HTR-8/SVneo (cell line): ENCODE data around the gene IVL.

Experiments used
- DNase-seq: peaks from one replicate; pipeline ENCODE4 v3.0.0; 2011; ENCODE audit warnings: low spot score, mixed read lengths; ENCODE audit not compliant: insufficient read length
- FAIRE-seq: peaks from 2 replicates; lab custom pipeline; 2011; peaks lifted over from hg19 to GRCh38; lab: Jason Lieb, UNC

Gene IVL, protein sequence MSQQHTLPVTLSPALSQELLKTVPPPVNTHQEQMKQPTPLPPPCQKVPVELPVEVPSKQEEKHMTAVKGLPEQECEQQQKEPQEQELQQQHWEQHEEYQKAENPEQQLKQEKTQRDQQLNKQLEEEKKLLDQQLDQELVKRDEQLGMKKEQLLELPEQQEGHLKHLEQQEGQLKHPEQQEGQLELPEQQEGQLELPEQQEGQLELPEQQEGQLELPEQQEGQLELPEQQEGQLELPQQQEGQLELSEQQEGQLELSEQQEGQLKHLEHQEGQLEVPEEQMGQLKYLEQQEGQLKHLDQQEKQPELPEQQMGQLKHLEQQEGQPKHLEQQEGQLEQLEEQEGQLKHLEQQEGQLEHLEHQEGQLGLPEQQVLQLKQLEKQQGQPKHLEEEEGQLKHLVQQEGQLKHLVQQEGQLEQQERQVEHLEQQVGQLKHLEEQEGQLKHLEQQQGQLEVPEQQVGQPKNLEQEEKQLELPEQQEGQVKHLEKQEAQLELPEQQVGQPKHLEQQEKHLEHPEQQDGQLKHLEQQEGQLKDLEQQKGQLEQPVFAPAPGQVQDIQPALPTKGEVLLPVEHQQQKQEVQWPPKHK

DNA sequence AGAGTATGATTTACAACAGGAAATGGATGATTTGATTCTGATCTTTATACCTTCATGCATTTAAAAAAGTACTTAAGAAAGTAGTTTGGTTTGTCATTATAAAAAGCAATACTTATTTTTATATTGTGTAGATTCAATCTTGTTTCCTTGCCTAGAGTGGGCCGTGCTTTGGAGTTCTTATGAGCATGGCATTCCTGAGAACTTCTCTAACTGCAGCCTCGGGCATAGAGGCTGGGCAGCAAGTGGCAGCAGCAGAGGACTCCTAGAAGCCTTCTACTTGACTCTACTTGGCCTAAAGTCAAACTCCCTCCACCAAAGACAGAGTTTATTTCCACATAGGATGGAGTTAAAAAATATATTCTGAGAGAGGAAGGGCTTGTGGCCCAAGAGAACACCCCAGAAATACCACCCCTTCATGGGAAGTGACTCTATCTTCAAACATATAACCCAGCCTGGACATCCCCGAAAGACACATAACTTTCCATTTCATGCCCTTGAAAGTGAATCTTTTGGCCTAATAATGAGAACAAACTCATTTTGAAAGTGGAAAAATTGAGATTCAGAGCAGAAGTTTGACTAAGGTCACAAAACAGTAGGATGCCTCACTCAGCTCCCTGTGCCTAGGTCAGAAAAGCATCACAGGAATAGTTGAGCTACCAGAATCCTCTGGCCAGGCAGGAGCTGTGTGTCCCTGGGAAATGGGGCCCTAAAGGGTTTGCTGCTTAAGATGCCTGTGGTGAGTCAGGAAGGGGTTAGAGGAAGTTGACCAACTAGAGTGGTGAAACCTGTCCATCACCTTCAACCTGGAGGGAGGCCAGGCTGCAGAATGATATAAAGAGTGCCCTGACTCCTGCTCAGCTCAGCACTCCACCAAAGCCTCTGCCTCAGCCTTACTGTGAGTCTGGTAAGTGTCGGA, at the start of gene IVL:
Gene IVL (plus strand): TSS at position 861 of the 916 bp plus-strand sequence. CDS start 1,252 bp downstream, outside the sequence.
- DNase-seq = no peak
- no peak for FAIRE-seq

DNA sequence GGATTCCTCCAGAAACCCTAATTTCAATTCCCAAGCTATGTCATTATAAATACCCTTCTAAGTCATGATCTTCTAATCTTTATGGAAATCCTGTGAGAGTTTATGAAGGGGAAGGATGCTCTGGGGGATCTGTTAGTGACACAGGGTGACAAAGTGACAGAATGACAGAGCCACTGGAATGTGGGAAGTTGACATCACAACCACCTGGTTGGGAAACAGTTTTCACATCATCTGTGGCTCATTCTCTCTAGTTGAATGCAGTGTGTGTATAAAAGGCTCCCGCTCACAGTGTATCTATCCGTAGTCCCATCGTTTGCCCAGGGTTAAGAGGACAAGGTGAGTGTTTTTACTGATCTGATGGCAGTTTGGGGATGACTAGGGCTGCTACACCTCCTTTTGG, 48.6 kb upstream of the IVL start, which contains the start of gene LCE7A:
Gene LCE7A (plus strand): TSS at position 301 of the 400 bp plus-strand sequence. CDS start 702 bp downstream, outside the sequence.
- DNase-seq = no peak
- no peak for FAIRE-seq

DNA sequence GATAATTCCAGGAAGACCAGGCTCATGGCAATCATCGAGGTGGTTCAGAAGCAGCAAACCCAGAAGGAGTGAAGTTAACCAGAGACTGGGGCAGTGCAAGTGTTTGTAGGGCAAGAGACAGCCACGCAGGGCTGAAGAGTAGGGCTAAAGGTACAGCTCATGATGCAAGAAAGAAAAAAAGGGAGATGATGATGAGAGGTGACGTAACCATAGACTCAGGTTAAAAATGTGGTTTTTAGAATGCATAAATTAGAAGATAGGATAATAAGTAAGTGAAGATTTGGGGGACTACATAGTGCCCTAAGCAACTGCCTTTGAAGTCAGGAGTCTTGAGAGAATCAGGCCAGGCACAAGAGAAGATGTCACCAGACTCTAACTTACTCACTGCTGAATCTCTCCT, 48.2 kb upstream of the IVL start:
- DNase-seq (no peak), FAIRE-seq (no peak)

DNA sequence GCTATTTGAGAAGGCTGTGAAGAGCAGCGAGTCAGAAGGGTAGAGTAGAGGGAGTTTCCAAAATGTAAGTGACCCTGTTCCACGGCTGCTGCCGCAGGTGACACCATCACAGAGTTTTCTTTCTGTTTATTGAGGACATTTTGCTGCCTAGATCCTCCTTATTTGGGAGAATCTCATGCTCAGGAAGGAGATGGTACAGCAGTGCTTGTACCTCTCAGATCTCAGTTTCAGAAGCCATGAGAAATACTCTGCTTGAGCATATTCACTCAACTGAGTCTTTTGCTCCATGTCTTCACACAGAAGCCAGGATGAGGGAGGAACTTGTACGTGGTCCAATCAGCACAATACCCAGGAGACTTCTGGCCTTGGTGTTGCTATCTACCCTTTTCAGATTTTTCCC, 47.0 kb upstream of the IVL start:
- DNase-seq = no peak
- FAIRE-seq = no peak

DNA sequence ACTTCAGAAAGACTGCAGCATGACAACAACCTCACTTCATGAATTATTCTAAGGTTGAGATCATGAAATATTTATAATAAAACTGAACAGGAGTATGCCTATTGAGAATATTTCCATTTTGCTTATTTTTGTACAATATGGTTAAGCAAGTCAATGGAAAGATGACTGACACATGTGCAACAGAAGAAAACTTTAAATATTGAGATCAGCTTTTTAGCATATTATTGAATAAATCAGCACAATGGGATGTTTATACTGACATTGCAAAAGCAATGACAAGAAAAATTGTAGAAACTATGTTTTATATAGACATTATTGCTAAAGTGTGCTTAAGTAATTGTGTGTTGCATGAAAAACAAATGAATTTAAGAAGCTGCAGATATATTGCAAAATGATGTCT, 43.9 kb upstream of the IVL start:
- FAIRE-seq = no peak
- DNase-seq = no peak

DNA sequence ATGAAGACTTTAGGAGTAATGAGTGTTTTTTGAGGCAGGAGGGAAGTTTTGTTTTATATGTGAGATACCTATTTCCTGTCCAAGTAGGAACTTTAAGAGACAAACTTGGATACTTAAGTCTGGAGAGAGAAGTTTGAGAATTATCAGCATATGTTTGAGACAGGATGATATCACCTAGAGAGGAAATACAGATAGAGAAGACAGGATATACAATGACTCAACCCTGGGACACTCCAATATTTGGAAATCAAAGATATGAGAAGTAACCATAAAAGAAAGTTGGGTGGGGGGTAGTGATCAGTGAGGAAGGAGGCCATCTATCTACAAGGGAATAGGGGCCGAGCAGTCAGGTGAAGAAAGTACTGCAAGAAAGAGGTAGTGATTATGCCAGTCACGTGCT, 42.0 kb upstream of the IVL start:
- DNase-seq (no peak), FAIRE-seq (no peak)

DNA sequence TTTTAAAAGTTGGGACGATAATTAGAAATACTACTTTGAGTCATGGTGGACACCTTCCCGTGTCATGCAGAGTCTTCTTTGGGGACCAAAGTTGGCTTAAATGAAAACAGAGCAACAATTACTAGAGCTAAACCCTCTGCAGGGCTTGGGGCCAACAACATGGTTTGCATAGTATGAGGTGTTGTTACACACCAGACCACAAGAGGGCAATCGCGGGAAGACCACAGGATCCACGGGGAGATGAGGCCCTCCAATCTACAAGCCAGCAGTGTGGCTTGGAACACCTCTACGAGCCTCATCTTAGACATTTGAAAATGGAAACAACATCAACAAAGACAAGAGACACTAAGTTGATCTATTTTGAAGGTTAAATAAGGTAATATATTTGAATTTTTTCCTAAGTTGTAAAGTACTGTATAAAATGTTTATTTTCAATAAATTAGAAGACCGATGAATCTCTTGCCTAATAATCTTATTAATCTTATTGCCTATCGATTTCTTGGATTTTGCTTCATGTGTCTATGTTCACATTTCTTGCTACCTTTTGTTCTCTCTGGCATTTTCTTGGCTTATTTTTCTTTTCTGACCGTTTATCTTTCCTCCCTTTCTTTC, 38.4 kb upstream of the IVL start:
- DNase-seq (peak; percentile 36), FAIRE-seq (no peak)

DNA sequence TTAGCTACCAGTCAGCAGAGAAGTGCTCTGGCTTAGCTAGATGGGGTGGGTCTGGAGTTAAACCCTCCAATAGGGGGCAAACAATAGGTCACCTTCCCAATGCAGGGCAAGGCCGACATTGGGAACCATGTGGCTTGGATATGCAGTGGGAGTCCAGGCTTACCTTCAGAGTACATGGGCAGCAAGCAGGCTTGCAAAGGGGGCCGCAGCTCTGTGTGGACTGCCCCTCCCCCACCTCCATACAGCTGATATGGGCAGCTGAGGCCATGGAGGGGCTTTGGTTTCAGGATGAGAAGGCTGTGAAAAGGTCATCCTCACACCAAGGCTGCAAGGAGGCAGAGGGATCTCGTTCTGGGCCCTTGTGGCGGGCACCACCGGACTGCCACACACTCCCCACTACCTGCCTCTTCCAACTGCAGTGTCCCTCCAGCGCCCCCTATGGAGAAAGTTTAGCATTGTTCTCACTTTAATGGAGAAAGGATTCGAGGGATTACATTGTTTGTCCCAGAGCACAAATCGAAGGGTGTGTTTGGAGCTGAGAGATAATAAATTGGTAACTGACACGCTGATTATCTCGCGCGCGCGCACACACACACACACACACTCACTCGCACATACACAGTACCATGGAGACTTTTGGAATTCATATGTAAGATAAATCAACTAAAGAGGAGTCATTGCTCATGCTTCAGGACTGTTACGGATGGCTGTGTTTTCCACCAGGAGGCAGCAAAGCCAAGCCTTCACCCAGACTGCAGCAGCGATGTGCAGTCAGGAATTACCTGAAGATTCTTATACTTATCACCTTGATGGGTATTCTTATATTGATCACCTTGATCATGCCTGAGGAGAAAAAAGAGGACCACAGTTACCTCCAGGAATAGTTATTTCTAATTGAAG, 37.3 kb upstream of the IVL start:
- DNase-seq (peak; percentile 6), FAIRE-seq (no peak)

DNA sequence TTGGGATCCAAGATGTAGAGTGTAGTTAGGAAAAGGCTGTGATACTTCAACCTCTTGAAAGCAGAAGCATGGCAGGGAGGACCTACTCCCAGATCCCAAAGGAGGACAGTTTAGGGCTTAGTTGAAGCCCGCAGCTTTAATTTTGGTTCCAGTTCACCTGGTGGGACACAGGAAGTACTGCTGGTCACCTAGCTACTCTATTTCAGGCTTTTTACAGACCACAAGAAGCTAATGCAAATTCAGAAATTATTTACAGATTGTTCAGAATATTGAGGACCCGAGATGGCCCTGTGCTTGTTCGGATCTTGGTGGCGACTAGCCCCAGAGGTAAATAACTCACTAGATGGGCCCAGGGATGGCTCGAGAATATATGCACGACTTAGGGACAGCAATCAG, 36.6 kb upstream of the IVL start:
- FAIRE-seq (no peak), DNase-seq (no peak)

DNA sequence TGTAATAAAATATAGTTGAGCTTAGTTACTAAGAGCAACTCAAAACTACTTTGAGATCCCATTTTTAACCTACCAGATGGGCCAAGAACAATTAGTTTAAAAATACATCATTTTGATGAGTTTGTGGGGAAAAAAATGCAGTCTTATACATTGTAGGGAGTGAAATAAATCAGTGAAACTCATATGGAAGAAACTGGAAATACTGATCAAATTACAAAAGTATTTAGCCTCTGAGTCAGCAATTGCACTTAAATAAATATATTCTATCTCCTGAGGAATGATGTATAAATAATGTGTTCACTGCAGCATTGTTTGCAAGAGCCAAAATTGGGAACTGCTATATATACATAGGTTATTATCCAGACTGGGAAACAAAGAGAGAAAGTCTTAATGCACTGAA, 34.9 kb upstream of the IVL start:
- DNase-seq (no peak), FAIRE-seq (no peak)

DNA sequence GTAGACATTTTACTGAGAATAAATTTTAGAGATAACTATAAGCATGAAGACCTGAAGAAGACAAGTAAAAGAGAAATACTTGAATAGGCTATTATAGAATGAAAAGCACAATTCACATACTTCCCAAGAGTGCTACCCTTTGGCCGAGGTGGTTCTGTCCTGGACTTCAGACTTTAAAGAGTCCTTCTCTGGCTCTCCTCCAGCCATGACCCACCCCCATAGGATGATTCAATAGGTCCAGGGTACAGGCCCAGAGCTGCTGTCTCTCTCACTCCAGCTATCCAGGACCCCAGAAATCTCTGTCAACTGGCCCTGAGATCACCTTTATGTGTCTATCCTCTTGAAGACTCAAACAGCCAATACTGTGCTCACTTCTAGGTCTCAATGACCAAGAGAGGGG, 31.5 kb upstream of the IVL start:
- FAIRE-seq (no peak), DNase-seq (no peak)

DNA sequence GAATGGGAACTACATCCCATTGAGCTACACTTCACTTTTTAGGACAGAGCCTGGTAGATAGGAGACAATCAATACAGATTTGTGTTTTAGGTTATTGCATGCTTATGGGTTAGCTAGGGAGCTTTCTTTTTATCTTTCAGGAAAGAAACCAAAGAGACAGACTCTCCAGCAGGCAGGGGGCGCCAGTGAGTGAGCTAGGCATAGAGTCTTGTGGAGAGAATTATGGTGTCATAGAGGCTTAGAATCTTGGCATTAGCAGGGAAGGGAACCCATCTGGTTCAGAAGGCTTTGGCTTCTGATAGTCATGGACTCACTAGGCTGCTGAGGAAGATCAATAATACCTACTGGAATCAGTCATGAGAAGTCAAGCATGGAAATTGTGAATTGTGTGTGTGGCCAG, 30.3 kb upstream of the IVL start, which contains the start of gene SMCP:
Gene SMCP (plus strand): TSS at position 281 of the 400 bp plus-strand sequence. CDS start 6,101 bp downstream, outside the sequence.
- FAIRE-seq (no peak), DNase-seq (no peak)

DNA sequence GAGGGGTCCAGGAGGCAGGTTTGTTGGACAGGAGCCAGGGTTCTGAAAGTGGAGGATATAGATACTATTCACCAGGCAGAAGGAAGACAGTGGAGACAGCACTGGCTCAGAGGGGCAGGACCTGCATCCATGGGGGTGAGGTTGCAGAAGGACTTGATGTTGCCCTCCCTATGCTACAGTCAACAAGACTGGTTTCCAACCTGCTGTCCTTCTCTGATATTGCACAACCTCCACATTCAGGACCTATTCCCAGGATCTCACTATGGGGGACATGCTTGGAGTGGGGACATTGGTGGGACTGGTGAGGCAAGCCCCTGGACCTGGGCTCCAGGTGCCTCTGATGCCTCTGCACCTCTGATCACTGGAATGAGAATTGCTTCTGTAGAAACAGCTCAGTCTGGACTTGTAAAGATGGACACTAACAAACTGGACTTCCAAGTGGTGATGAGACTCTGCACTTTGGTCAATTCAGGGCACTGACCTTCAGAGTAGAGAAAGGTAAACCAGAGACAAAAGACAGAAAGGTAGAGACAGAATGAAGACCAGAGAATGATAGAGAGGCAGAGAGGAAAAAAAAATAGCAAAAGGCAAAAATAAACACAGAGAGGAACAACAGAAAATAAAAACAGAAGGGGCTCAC, 28.7 kb upstream of the IVL start:
- FAIRE-seq = no peak
- no peak for DNase-seq

DNA sequence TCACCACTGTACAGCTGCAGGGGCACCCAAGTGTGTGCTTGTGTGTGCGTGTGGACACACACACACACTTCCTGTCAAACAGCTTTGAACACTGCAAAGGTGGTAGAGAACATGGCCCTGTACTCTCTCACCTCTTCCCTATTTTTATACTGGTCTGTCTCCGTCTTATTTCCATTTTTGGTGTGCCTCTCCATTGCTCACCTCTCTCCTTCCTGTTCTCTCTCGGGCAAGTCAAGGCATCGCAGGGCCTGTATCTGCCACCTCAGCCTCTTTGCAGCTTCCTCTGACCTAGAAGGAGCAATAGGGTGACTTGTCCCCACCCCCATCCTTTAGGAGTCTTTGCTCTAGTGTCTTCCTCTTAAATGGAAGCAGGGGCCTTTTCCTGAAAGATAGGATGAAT, 28.0 kb upstream of the IVL start:
- FAIRE-seq (no peak), DNase-seq (no peak)

DNA sequence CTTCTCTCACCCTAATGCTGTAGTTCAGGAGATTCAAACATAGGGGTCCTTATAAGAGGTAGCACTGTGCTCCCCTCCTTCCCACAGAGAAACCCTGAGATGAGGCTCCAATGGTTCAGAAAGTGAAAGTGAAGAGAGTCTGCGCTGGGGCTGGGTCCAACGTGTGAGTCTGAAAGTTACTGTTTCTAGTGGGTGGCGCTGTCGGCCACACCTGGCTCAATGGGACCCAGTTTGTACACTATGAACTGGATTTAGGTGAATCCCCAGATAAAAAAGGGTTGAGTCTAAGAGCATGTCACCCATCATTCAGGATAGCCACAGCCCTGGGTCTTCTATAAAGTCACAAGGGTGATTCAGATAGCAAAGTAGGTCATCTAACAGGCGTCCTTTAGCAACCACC, 27.4 kb upstream of the IVL start:
- FAIRE-seq = no peak
- no peak for DNase-seq

DNA sequence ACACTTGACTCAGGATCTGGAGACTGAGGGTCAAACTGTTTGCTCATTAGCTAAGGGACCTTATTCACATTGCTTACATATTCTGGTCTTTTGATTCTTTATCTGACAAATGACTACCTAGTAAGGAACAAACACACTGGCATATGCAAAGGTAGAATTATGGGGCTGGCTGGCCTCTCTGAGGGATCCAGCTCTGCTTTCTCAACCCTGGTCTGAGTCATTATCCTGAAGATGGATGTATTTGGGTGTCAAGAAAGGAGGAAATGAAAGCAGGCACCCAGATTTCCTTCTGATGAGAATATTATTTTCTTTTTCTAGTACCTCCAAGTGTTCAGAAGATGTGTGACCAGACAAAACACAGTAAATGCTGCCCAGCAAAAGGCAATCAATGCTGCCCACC, 24.3 kb upstream of the IVL start:
- FAIRE-seq = no peak
- no peak for DNase-seq

DNA sequence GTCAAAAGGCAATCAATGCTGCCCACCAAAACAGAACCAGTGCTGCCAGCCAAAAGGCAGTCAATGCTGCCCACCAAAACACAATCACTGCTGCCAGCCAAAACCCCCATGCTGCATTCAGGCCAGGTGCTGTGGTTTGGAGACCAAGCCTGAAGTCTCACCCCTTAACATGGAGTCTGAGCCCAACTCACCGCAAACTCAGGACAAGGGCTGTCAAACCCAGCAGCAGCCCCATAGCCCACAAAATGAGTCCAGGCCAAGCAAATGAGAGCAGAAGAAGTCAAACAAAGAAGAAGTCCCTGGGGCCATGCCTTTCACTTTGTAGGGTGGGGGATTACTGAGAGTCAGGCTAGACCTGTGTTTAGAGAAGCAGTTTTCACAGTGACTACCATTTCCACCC, 23.8 kb upstream of the IVL start:
- no peak for DNase-seq
- no peak for FAIRE-seq

DNA sequence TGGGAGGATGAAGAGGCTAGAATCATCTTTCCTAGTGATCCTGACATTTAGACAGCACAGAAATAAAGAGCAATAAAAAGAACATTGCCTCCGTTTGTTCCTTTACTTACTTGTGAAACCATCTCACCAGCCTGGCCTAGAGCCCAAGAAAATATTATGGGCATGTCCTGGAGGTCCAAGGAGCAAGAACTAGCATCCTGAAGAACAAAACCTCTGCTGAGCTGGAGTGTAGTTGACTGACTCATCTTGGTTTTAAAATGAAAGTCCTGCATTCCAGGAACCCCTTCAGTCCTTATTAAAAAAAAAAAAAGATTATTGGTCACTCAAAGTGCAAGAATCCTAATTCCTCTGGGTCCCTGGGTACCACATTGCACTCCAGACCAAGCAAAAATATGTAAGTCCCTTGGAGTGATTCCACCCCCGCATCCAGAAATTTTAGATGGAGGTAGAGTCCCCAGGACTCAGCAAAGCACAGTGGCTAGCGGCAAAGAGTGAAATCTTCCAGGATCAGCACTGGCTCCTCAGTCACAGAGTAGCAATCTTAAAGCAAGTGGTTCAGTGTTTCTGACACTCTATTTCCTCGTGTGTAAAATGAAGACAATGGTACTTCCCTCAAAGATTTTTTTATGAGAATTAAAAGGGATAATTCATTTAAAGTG, 23.3 kb upstream of the IVL start:
- no peak for FAIRE-seq
- DNase-seq = no peak
